Astrocyte (in vitro differentiated cells and primary cell): ENCODE measurements around the gene ACTG1. TPM values are rescaled to one million over a fixed set of nuclear protein-coding genes. Genes with fewer than 3 reads are reported as not detected.

Source experiments
- DNase-seq: peaks from one replicate; pipeline ENCODE4 v3.0.0-alpha.2; 2010; ENCODE audit warnings: low read depth
- FAIRE-seq: peaks from 2 replicates; lab custom pipeline; 2011; peaks lifted over from hg19 to GRCh38; lab: Jason Lieb, UNC
- H2AFZ ChIP-seq: 2 replicates; pipeline ENCODE4 v1.6.0; 2012; ENCODE audit warnings: low read depth, low read length, inconsistent platforms
- H3K27ac ChIP-seq: 2 replicates; pipeline ENCODE4 v1.5.1; 2011; ENCODE audit warnings: low read depth, low read length, inconsistent platforms
- H3K27me3 ChIP-seq: 2 replicates; pipeline ENCODE4 v1.6.0; 2011; ENCODE audit warnings: low read length, inconsistent platforms; ENCODE audit not compliant: insufficient read depth
- H3K36me3 ChIP-seq: 2 replicates; pipeline ENCODE4 v1.5.1; 2011; ENCODE audit warnings: low read length, inconsistent platforms; ENCODE audit not compliant: insufficient read depth
- H3K4me1 ChIP-seq: 2 replicates; pipeline ENCODE4 v1.5.1; 2011; ENCODE audit warnings: low read length, inconsistent platforms; ENCODE audit not compliant: insufficient read depth
- H3K4me2 ChIP-seq: 2 replicates; pipeline ENCODE4 v1.6.0; 2012; ENCODE audit warnings: low read length, inconsistent platforms
- H3K4me3 ChIP-seq: 2 replicates; pipeline ENCODE4 v1.5.1; 2011; ENCODE audit warnings: low read depth, mild to moderate bottlenecking, low read length, inconsistent platforms; ENCODE audit not compliant: insufficient read depth
- H3K79me2 ChIP-seq: 2 replicates; pipeline ENCODE4 v1.6.0; 2012; ENCODE audit warnings: mild to moderate bottlenecking, low read length, inconsistent platforms; ENCODE audit not compliant: insufficient read depth
- H3K9ac ChIP-seq: 2 replicates; pipeline ENCODE4 v1.6.0; 2012; ENCODE audit warnings: mild to moderate bottlenecking, low read length, inconsistent platforms
- H3K9me3 ChIP-seq: 2 replicates; pipeline ENCODE4 v1.5.1; 2012; ENCODE audit warnings: low read depth, mild to moderate bottlenecking, low read length, inconsistent platforms; ENCODE audit not compliant: insufficient read depth
- H4K20me1 ChIP-seq: 2 replicates; pipeline ENCODE4 v1.6.0; 2012; ENCODE audit warnings: low read length, inconsistent platforms; ENCODE audit not compliant: insufficient read depth
- H3K27ac Mint-ChIP-seq: one replicate; pipeline ENCODE4 v1.8.0; 2021; ENCODE audit warnings: mild to moderate bottlenecking, mixed read lengths; ENCODE audit not compliant: unreplicated experiment
- H3K27me3 Mint-ChIP-seq: one replicate; pipeline ENCODE4 v1.8.0; 2021; ENCODE audit warnings: low read depth, mixed read lengths; ENCODE audit not compliant: unreplicated experiment
- H3K36me3 Mint-ChIP-seq: one replicate; pipeline ENCODE4 v1.8.0; 2021; ENCODE audit warnings: low read depth, mixed read lengths; ENCODE audit not compliant: unreplicated experiment
- H3K4me1 Mint-ChIP-seq: one replicate; pipeline ENCODE4 v1.8.0; 2021; ENCODE audit warnings: low read depth, mixed read lengths; ENCODE audit not compliant: unreplicated experiment
- H3K4me3 Mint-ChIP-seq: one replicate; pipeline ENCODE4 v1.8.0; 2021; ENCODE audit warnings: mild to moderate bottlenecking, moderate library complexity, mixed read lengths; ENCODE audit not compliant: unreplicated experiment
- H3K9me3 Mint-ChIP-seq: one replicate; pipeline ENCODE4 v1.8.0; 2021; ENCODE audit warnings: mild to moderate bottlenecking, mixed read lengths; ENCODE audit not compliant: unreplicated experiment
- CTCF ChIP-seq: IDR thresholded peaks from 2 replicates; pipeline ENCODE4 v1.5.1; 2011; ENCODE audit warnings: low read depth, mild to moderate bottlenecking, inconsistent platforms, low read length, moderate library complexity; ENCODE audit not compliant: insufficient read depth
- EZH2 ChIP-seq: IDR thresholded peaks from 2 replicates; pipeline ENCODE4 v1.6.1; 2012; ENCODE audit warnings: mild to moderate bottlenecking, low read length, inconsistent platforms; ENCODE audit not compliant: insufficient read depth
- total RNA-seq: library from RNA; stranded (reverse); gene quantifications from 2 replicates; pipeline ENCODE4 v1.2.1, GENCODE V29; 2021

Gene ACTG1
- total RNA-seq, 1 donor from 2014 or later: 7,369 TPM

GRCh38 chr17:81489998-81490992 is 22.3 kb downstream of the ACTG1 start:
- peaks cover 5% of the 10 kb centered on the region for H3K4me1 Mint-ChIP-seq
- no peak for DNase-seq
- H3K36me3 Mint-ChIP-seq: no peaks in the 10 kb centered on the region
- H3K27me3 ChIP-seq: peaks cover 16% of the 10 kb centered on the region
- peak overlapping the region; percentile 34 for H3K27ac Mint-ChIP-seq
- peaks cover 3% of the 10 kb centered on the region for H3K4me1 ChIP-seq
- no peak overlapping the region for H3K9ac ChIP-seq
- no peaks in the 10 kb centered on the region for H3K36me3 ChIP-seq
- H3K79me2 ChIP-seq: no peaks in the 10 kb centered on the region
- H3K9me3 Mint-ChIP-seq: no peaks in the 10 kb centered on the region
- H3K27ac ChIP-seq: no peak overlapping the region
- FAIRE-seq: no peak
- peaks cover 47% of the 10 kb centered on the region for H3K27me3 Mint-ChIP-seq
- no peak overlapping the region for H2AFZ ChIP-seq
- TF ChIP-seq EZH2 (no peak), CTCF (no peak)
- no peak overlapping the region for H3K4me2 ChIP-seq
- no peak overlapping the region for H3K4me3 Mint-ChIP-seq
- H4K20me1 ChIP-seq: no peaks in the 10 kb centered on the region
- no peak overlapping the region for H3K4me3 ChIP-seq
- H3K9me3 ChIP-seq: no peaks in the 10 kb centered on the region

- Histone ChIP-seq H3K9ac (no peak overlapping the region), H3K4me1 (peaks cover 3% of the 10 kb centered on the region), H3K4me3 (no peak overlapping the region), H3K79me2 (no peaks in the 10 kb centered on the region), H2AFZ (no peak overlapping the region), H3K36me3 (no peaks in the 10 kb centered on the region), H3K9me3 (no peaks in the 10 kb centered on the region), H3K4me2 (no peak overlapping the region), H4K20me1 (no peaks in the 10 kb centered on the region), H3K27me3 (peaks cover 9% of the 10 kb centered on the region), H3K27ac (no peak overlapping the region)
- Mint-ChIP-seq H3K4me3 (peak overlapping the region; percentile 41), H3K27me3 (peaks cover 38% of the 10 kb centered on the region), H3K27ac (no peak overlapping the region), H3K4me1 (peaks cover 5% of the 10 kb centered on the region), H3K36me3 (no peaks in the 10 kb centered on the region), H3K9me3 (no peaks in the 10 kb centered on the region)
- FAIRE-seq (no peak), DNase-seq (no peak)
- no peak for TF ChIP-seq EZH2
- TF ChIP-seq CTCF: no peak
Observed at GRCh38 chr17:81489012-81489997, 23.3 kb downstream of the ACTG1 start.
